HTERT RPE-1 (cell line): ENCODE results near the gene ODC1.

ENCODE experiments used
- in situ Hi-C: fragments of 300-500 bp; cut with MboI; formaldehyde crosslinking; loops from 4 replicates; pipeline ENCODE4 v1.14.3; 2020; ENCODE audit warnings: low sequenced_read_pairs

The ODC1 gene

DNA sequence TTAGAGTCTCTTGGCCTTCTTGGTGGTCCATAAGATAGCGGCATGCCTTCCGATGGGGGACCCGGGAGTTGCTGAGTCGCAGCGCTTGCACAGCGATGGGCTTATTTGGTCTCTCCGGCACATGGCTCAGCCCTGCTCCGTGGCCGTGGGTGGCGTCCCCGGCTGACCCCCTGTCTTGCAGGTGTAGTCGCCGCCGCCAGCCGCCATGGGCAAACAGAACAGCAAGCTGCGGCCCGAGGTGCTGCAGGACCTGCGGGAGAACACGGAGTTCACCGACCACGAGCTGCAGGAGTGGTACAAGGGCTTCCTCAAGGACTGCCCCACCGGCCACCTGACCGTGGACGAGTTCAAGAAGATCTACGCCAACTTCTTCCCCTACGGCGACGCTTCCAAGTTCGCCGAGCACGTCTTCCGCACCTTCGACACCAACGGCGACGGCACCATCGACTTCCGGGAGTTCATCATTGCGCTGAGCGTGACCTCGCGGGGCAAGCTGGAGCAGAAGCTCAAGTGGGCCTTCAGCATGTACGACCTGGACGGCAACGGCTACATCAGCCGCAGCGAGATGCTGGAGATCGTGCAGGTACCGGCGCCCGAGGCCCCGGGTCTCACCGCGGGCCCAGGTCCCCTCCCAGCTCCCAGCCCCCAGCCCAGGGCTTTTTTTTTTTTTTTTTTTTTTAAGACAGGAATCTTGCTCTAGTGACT, 28.4 kb downstream of the ODC1 start:
- in situ Hi-C loops = no loop called here

- in situ Hi-C loops = no loop called here
Observed at GRCh38 chr2:10417551-10418335, 30.4 kb downstream of the ODC1 start.

DNA sequence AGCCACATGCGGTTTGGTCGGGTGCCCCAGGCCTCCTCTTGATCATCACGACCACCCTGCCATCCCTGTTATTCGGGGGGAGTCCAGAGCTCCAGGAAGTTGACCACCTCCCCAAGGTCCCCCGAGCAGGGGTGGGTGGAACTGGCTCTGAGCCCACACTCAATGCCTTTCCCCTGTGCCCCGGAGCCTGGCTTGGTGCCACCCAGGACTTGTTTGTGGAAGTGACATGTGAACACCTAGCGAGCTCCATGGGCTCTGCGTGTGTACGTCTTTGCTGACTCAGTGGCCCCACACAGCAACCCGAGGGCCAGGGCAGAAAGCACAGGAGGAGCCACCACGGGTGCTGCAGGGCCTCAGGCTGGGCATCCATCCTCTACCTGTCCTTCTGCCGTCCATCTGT, 32.5 kb downstream of the ODC1 start:
- in situ Hi-C loops = no loop called here

DNA sequence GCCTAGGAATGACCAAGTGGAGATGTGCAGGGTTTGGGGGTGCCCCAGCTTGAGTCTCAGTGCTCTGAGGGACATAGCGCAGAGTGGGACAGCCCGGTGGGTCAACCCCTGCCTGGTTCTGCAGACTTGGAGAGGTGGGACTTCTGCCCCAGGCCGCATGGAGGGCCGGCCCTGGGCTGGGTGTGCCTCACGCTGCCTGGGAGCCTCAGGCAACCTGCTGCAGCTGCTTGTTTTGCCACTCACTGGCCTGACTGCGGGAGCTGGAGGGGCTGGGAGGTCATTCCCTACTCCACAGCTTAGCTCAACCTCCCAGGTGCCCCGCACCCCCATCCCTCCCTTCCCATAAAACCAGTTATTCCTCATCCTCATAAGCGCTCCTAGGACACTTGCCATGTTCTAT, 33.1 kb downstream of the ODC1 start:
- in situ Hi-C loops = no loop called here

- in situ Hi-C loops = no loop called here
Observed at GRCh38 chr2:10414591-10414990, 33.5 kb downstream of the ODC1 start.

DNA sequence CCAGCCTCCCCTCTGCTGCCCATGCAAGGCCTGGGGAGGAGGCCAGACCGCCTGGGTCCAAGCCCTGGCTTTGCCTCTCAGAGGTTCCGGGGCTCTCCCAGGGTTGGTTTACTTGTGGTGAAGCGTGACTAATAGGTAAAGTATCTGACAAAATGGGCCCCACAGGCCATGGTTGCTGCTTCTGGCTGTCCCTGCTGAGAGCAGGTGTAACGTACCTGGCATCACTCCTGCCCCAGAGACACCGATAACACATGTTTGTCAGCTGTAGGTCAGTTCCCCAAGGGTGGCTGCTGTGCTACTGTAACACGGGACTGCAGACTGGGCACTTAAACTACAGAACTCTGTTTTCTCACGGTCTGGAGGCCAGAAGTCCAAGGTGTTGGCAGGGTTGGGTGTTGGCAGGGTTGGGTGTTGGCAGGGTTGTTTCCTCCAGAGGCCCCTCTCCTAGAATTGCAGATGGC, 34.1 kb downstream of the ODC1 start:
- in situ Hi-C loops = no loop called here

GRCh38 chr2:10413503-10413902, 34.6 kb downstream of the ODC1 start:
- in situ Hi-C loops = no loop called here

DNA sequence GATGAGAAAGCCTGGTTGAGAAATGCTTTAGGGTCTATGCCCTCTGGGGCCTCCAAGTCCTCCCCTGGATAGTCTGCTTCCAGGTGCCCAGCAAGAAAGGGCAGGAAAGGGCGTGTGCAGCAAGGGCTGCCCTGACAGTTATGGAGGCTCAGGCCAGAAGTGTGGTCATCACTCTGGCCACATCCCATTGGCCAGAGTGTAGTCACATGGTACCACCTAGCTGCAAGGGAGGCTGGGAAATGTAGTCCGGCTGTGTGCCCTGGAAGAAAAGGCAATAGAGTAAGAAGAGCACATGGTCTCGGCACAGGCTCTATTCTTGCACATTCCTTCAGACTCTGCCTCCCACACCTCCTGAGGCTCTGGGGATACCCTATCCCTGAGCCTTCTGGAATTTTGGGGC, 35.7 kb downstream of the ODC1 start:
- in situ Hi-C loops = no loop called here

DNA sequence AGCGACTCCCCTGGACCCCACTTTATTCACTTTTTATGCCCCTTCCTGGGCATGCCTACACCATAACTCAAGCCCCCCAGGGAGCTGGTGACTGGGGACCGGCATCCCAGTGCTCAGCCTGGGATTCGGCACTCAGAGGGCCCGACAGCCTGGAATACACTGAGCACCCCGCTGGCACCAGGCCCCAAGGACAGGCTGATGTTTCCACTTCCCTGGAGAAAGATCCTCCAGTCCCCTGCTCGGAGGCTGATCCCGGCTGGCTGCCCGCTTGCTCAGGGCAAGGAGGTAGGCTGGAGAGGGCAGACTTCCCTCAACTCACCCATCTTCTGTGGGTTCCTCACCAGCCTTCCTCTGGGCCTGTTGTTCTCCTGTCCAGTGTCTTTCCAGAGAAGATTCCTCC, 36.6 kb downstream of the ODC1 start:
- in situ Hi-C loops = no loop called here

GRCh38 chr2:10410823-10411437, 37.2 kb downstream of the ODC1 start:
- in situ Hi-C loops = no loop called here

- in situ Hi-C loops = no loop called here
Observed at GRCh38 chr2:10410001-10410822, 37.9 kb downstream of the ODC1 start.

DNA sequence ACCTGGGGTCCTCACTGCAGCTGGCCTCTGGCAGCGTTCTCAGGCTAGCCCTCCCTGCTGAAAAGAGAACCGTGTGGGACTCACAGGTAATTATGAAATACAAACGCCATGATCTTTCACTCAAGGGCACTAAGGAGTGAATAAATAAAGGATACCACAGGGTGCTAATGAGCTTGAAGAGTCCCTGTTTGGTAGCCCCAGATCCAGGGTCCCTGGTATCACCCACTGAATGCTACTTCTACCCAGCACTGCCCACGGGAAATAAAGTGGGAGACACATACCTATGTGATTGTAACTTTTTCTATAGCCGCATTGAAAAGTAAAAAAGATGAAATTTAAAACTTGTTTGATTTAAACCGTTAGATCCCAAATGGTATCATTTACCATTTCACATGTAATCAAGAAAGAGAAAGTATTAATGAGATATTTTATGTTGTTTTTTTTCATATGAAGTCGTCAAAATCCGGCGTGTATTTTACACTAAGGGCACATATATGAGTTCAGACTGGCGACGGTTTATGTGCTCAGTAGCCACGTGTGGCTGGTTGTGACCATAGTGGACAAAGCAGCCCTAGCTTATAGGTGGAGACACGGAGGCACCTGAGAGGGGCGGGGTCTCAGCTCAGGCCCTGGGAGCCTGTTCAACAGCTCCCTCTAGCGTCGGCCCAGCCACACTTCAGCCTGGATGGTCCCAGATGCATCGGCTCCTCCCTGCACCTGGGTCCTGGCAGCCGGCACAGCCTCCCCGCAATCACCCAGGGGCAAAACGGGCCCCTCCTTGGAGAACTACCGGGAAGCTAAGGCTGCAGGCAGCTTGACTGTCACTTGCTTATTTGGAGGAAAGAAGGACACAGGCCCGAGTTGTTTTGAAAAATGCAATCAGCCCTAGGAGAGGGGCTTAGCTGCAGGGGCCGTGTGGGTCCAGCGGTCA, 39.2 kb downstream of the ODC1 start:
- in situ Hi-C loops = no loop called here

DNA sequence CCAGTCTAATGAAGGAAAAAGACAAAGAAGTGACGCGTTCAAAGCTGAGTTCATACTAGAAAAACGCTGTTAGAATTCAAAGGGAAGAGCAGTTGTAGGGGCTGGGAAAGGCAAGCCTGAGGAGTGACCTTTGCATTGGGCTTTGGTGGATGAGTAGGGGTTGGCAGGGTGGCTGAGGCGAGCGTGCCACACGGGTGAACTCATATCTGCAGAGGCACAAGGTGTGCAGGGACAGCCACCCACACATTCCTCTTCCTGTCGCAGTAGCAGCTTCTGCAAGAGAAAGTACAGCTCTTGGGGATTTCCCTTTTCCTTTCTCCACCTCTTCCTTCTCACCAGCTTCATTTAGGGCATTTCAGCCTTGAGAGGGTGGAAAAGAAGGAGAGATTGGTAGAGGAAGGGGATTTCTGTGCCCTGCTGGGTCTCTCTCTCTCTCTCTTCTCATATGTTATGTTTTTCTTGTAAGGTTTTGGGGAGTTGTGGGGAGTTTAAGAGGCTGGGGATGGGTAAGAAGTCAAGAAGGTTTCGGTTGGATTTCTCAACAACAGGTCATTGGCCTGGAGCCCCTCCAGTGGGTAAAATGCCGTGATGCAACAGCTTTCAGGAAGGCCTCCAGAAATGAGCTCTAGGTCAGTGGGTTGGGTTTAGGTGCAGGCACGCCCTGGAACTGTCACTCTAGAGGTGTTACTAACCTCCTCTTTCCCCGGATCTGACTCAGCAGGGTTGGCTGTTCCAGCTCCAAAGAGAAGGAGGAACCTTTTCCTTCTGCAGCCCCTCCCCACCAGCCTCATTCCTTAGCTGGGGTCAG, 40.1 kb downstream of the ODC1 start:
- in situ Hi-C loops = no loop called here

GRCh38 chr2:10407432-10407831, 40.7 kb downstream of the ODC1 start:
- in situ Hi-C loops = no loop called here

DNA sequence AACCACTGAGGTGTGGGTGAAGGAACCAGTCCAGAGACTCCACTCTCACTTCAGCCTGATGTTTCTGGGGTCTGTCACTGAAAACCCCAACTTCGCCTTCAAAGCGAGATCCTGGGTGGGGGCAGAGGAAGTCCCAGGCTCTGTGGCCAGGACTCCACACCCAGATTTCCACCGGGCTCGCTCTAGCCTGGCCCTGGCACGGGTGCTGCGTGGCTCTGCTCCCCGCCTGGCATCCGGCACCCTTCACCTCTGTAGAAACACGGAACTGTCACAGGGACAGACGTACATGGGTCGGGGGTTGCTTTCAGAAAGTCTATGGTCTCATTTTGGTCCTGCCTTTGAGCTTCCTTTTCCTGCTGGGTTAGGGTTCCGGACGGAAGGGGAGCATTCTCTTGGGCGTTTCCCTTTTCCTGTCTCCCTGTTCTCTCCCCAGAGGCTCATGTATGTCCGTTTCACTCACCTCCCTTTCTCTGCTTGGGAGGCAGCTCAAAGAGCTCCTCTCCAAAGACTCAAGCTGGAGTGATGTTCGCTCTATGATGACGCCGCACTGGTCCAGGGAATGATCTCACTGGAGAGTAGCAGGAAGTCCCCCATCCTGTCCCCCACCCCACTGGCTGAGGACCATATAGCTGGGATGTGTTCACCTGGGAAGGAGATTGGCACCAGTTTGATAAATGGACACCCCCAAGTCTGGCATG, 41.5 kb downstream of the ODC1 start:
- in situ Hi-C loops = no loop called here

GRCh38 chr2:10406016-10406415, 42.1 kb downstream of the ODC1 start:
- in situ Hi-C loops = no loop called here

- in situ Hi-C loops = no loop called here
Observed at GRCh38 chr2:10405448-10405847, 42.7 kb downstream of the ODC1 start.

- in situ Hi-C loops = no loop called here
Observed at GRCh38 chr2:10404324-10405143, 43.6 kb downstream of the ODC1 start.
